ENCODE results near the gene SPRED3. TPM values are rescaled to one million over a fixed set of nuclear protein-coding genes. Genes with fewer than 3 reads are reported as not detected.

SPRED3 gene
- total RNA-seq, 4 donors from 2014 or later: 0.46 to 0.83 (median 0.59) TPM

DNA sequence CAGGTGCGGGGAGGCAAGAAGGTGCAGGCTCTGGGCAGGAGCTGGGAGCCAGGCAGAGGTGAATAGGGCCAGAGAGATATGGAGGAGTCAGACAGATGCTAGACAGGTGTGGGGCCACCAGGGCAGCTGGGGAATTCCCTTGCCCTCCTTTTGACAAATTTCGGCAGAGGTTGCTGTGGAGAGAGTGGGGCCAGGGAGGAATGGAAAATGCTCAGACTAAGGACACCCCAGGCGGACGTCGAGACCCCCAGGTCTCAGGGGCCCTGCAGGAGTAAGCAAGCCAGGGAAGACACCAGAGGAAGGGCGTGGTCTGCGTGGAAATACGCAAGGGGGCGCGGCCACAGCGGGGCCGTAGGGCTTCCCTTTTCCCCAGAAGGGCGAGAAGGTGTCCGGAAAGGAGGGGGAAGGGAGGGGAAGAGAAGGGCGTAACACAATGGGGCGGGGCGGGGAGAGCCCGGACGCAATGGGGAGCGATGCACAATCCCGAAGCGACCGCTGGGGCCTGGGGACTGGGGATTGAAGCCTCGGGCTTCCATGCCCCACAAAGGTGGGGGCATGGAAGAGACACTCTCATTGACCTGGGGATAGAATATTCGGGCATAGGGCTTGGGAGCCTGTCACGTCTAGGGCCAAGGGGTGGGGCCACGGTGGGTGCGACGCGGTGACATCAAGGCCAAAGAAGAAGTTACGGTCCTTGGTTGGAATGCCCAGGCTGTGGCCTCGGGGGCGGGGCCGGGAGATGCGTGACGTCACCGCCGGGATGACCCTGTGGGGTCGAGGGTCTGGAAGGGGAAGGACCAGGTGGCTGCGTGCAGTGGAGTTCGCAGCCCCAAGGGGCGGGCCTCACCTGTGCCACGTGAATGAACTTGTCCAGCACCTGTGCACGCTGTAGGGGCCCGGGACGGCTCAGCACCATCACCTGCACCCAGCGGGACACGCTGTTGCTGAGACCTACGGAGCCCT is 29.3 kb downstream of the SPRED3 start:
- peaks cover 10 to 13% (median 12%) of the 10 kb centered on the region in 4 donors for H3K4me1 ChIP-seq
- peak overlapping the region; percentile 37 to 49 (median 38) for H3K4me3 ChIP-seq
- peaks cover 0 to 83% (median 9%) of the 10 kb centered on the region in 4 donors for H3K27me3 ChIP-seq
- H3K27ac ChIP-seq (replicated peaks in 1 of 4): no peak overlapping the region
- no peaks in the 10 kb centered on the region for H3K36me3 ChIP-seq
- no peak for DNase-seq (ENCODE audit: extremely low spot score)
- 11% methylated on average over 31 of the region's 49 CpGs for WGBS
- TF ChIP-seq POLR2AphosphoS5 (IDR thresholded peaks at IDR 0.05) (no peak), POLR2A (IDR thresholded peaks at IDR 0.05; ENCODE audit: low read depth) (no peak), EP300 (IDR thresholded peaks at IDR 0.05) (no peak)
- TF ChIP-seq, protein P1, sequence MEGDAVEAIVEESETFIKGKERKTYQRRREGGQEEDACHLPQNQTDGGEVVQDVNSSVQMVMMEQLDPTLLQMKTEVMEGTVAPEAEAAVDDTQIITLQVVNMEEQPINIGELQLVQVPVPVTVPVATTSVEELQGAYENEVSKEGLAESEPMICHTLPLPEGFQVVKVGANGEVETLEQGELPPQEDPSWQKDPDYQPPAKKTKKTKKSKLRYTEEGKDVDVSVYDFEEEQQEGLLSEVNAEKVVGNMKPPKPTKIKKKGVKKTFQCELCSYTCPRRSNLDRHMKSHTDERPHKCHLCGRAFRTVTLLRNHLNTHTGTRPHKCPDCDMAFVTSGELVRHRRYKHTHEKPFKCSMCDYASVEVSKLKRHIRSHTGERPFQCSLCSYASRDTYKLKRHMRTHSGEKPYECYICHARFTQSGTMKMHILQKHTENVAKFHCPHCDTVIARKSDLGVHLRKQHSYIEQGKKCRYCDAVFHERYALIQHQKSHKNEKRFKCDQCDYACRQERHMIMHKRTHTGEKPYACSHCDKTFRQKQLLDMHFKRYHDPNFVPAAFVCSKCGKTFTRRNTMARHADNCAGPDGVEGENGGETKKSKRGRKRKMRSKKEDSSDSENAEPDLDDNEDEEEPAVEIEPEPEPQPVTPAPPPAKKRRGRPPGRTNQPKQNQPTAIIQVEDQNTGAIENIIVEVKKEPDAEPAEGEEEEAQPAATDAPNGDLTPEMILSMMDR (IDR thresholded peaks at IDR 0.05): no peak
- intact Hi-C loops (cut with DNase I): no loop called here
- H3K9me3 ChIP-seq: no peaks in the 10 kb centered on the region

DNA sequence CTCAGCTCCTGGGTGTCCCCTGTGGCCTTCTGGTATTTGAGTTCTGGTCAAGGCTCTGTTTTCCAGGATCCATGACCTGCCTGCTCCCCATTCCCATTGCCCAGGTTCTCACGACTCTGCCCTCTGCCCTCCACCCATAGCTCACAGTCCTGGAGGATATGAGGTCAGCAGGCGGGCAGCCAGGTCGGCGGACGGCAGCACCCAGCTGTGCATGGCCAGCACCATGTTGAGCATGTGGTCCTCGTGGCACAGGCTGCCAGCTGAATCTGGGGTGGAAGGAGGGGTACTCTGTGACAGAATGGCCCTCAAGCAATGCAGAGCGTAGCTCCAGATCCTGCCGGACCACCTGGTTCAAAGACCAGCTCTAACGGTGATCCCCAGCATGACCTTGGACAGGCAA is 32.4 kb downstream of the SPRED3 start:
- Histone ChIP-seq H3K4me3 (no peak overlapping the region), H3K9me3 (no peaks in the 10 kb centered on the region), H3K27ac (replicated peaks in 1 of 4) (no peak overlapping the region), H3K27me3 (peaks cover 0 to 94% (median 12%) of the 10 kb centered on the region in 4 donors), H3K36me3 (no peaks in the 10 kb centered on the region), H3K4me1 (peaks cover 10 to 13% (median 12%) of the 10 kb centered on the region in 4 donors)
- intact Hi-C loops (cut with DNase I): no loop called here
- TF ChIP-seq, protein P1 (IDR thresholded peaks at IDR 0.05): no peak
- TF ChIP-seq POLR2AphosphoS5 (IDR thresholded peaks at IDR 0.05): no peak
- no peak for TF ChIP-seq POLR2A (IDR thresholded peaks at IDR 0.05; ENCODE audit: low read depth)
- no peak for DNase-seq (ENCODE audit: extremely low spot score)
- 82% methylated on average over 5 of the region's 9 CpGs for WGBS

GRCh38 chr19:38421856-38422255 is 33.4 kb downstream of the SPRED3 start:
- Histone ChIP-seq H3K4me3 (no peak overlapping the region), H3K27me3 (peaks cover 0 to 88% (median 12%) of the 10 kb centered on the region in 4 donors), H3K4me1 (peaks cover 10 to 13% (median 12%) of the 10 kb centered on the region in 4 donors), H3K27ac (replicated peaks in 1 of 4) (no peak overlapping the region), H3K9me3 (no peaks in the 10 kb centered on the region), H3K36me3 (no peaks in the 10 kb centered on the region)
- DNase-seq (ENCODE audit: extremely low spot score): no peak
- intact Hi-C loops (cut with DNase I): no loop called here
- 74% methylated on average over 14 of the region's 14 CpGs for WGBS
- TF ChIP-seq POLR2AphosphoS5 (IDR thresholded peaks at IDR 0.05) (no peak), POLR2A (IDR thresholded peaks at IDR 0.05; ENCODE audit: low read depth) (no peak), EP300 (IDR thresholded peaks at IDR 0.05) (no peak)
- TF ChIP-seq, protein P1 (IDR thresholded peaks at IDR 0.05): no peak

DNA sequence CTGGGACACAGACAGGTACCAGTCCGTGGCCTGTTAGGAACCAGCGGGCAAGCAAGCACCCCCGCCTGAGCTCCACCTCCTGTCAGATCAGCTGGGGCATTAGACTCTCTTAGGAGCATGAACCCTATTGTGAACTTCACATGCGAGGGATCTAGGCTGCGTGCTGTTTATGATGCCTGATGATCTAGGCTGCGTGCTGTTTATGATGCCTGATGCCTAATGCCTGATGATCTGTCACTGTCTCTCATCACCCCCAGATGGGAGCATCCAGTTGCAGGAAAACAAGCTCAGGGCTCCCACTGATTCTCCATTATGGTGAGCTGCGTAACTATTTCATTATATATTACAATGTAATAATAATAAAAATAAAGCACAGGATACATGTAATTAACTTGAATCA is 33.9 kb downstream of the SPRED3 start:
- no peak for DNase-seq (ENCODE audit: extremely low spot score)
- no peaks in the 10 kb centered on the region for H3K9me3 ChIP-seq
- peaks cover 9 to 11% (median 11%) of the 10 kb centered on the region in 4 donors for H3K4me1 ChIP-seq
- H3K27me3 ChIP-seq: peaks cover 0 to 82% (median 9%) of the 10 kb centered on the region in 4 donors
- no peaks in the 10 kb centered on the region for H3K36me3 ChIP-seq
- 79% methylated on average over 4 of the region's 7 CpGs for whole genome bisulfite sequencing
- no peak overlapping the region for H3K27ac ChIP-seq (replicated peaks in 1 of 4)
- no peak overlapping the region for H3K4me3 ChIP-seq
- TF ChIP-seq, protein P1 (IDR thresholded peaks at IDR 0.05): no peak
- no peak for TF ChIP-seq EP300 (IDR thresholded peaks at IDR 0.05)
- intact Hi-C loops (cut with DNase I): no loop called here

Measured in esophagus muscularis mucosa (tissue), 4 donors.